K562 (cell line): ENCODE results near the gene TENM3. TPM values are rescaled to one million over a fixed set of nuclear protein-coding genes. Genes with fewer than 3 reads are reported as not detected.

Source experiments
- ATAC-seq: fragments of 200-7000 bp; cut with Tn5 transposase; 3 replicates; pipeline ENCODE4 v1.9.1; 2020; ENCODE audit warnings: moderate library complexity
- BruUV-seq: library from RNA; stranded (reverse); fragments of 400-500 nt; replicated peaks from 2 replicates; lab custom pipeline; 2021; lab: Mats Ljungman, UMichigan
- CTCF ChIA-PET: fragments of 300-600 bp; formaldehyde crosslinking; extraction: SDS; loops from one replicate; lab custom pipeline; 2021; ENCODE audit warnings: low intra/inter-chr PET ratio; lab: Yijun Ruan, JAX
- POLR2A ChIA-PET: fragments of 300-600, 350-650 bp; sonication (Branson Sonifier 250); formaldehyde crosslinking; extraction: SDS; loops from one replicate; lab custom pipeline; 2021; ENCODE audit warnings: antibody characterized with exemption, inconsistent platforms; lab: Yijun Ruan, JAX
- DNase-seq, 4 experiments: peaks; one replicate each; pipeline versions ENCODE4 v3.0.0 to v3.0.0-alpha.2; 2011 to 2018; ENCODE audit warnings: low spot score in 3 of 4, mixed read lengths in 3 of 4; ENCODE audit errors: extremely low read depth in 1 of 4
- FAIRE-seq: peaks from 2 replicates; lab custom pipeline; 2011; peaks lifted over from hg19 to GRCh38; lab: Jason Lieb, UNC
- H2AFZ ChIP-seq: 2 replicates; pipeline ENCODE4 v1.6.0; 2011; ENCODE audit warnings: low read depth, low read length, control low read depth, inconsistent platforms
- H3K27ac ChIP-seq: fragments of 200-600 bp; 3 replicates; pipeline ENCODE4 v1.8.0; 2011; ENCODE audit warnings: low read depth, mild to moderate bottlenecking, control low read depth, inconsistent platforms, low read length, moderate library complexity, mixed read lengths; ENCODE audit errors: extremely low read depth
- H3K27me3 ChIP-seq, 2 experiments: fragments of 300-600 bp in 1 of 2; 2 replicates in 1 of 2; 3 replicates in 1 of 2; pipeline versions ENCODE4 v1.6.0 to v1.8.0; 2011; ENCODE audit warnings: inconsistent platforms in 2 of 2, low read length in 2 of 2, mild to moderate bottlenecking in 1 of 2, mixed read lengths in 1 of 2, moderate library complexity in 1 of 2; ENCODE audit not compliant: control insufficient read depth in 2 of 2, insufficient read depth in 2 of 2
- H3K36me3 ChIP-seq: fragments of 300-600 bp; 3 replicates; pipeline ENCODE4 v1.8.0; 2011; ENCODE audit warnings: mild to moderate bottlenecking, low read length, inconsistent platforms; ENCODE audit not compliant: control insufficient read depth, insufficient read depth
- H3K4me1 ChIP-seq, 2 experiments: fragments of 200-600 bp in 1 of 2; replicated peaks in 1 of 2; 2 replicates in 1 of 2; 3 replicates in 1 of 2; pipeline versions ENCODE4 v1.5.1 to v1.8.0; 2011; ENCODE audit warnings: inconsistent platforms in 2 of 2, low read length in 2 of 2, mild to moderate bottlenecking in 1 of 2, mixed read lengths in 1 of 2, moderate library complexity in 1 of 2; ENCODE audit not compliant: control insufficient read depth in 2 of 2, insufficient read depth in 2 of 2
- H3K4me2 ChIP-seq: 2 replicates; pipeline ENCODE4 v1.6.1; 2011; ENCODE audit warnings: low read length, control low read depth, inconsistent platforms, mixed read lengths; ENCODE audit not compliant: insufficient read depth
- H3K4me3 ChIP-seq: fragments of 200-600 bp; sonication (generic), shearing (Covaris generic); 2 replicates; pipeline ENCODE4 v1.5.1; 2016; ENCODE audit warnings: control low read depth, inconsistent platforms
- H3K79me2 ChIP-seq: fragments of 200-600 bp; 3 replicates; pipeline ENCODE4 v1.8.0; 2011; ENCODE audit warnings: low read length, inconsistent platforms; ENCODE audit not compliant: control insufficient read depth, insufficient read depth
- H3K9ac ChIP-seq, 2 experiments: 2 replicates each; pipeline versions ENCODE4 v1.6.0 to v1.6.1; 2011; ENCODE audit warnings: low read depth in 2 of 2, low read length in 2 of 2, control low read depth in 1 of 2, inconsistent platforms in 1 of 2, mild to moderate bottlenecking in 1 of 2, mixed read lengths in 1 of 2; ENCODE audit not compliant: insufficient read depth in 1 of 2
- H3K9me1 ChIP-seq: one replicate; pipeline ENCODE4 v1.6.0; 2011; ENCODE audit warnings: inconsistent platforms, mild to moderate bottlenecking, low read length, moderate library complexity; ENCODE audit not compliant: control insufficient read depth, insufficient read depth
- H3K9me3 ChIP-seq: replicated peaks from 2 replicates; pipeline ENCODE4 v1.5.1; 2011; ENCODE audit warnings: low read depth, low read length, inconsistent platforms; ENCODE audit not compliant: control insufficient read depth, insufficient read depth
- H4K20me1 ChIP-seq: replicated peaks from 2 replicates; pipeline ENCODE4 v1.6.1; 2011; ENCODE audit warnings: low read length, inconsistent platforms, mixed read lengths; ENCODE audit not compliant: control insufficient read depth, insufficient read depth
- CTCF ChIP-seq, 3 experiments: IDR thresholded peaks in 2 of 3; conservative IDR thresholded peaks in 1 of 3; 2 replicates each; pipeline ENCODE4 v1.5.1; 2011 to 2012; ENCODE audit warnings: low read length in 3 of 3, mild to moderate bottlenecking in 3 of 3, control low read depth in 2 of 3, improper control_type of control experiment in 1 of 3, inconsistent platforms in 1 of 3, low read depth in 1 of 3, mixed read lengths in 1 of 3, moderate library complexity in 1 of 3; ENCODE audit not compliant: insufficient read depth in 2 of 3
- ZNF75A ChIP-seq: fragments of 450-650 bp; formaldehyde crosslinking; IDR thresholded peaks from 2 replicates; pipeline ENCODE4 v1.4.0; 2020; ENCODE audit warnings: mild to moderate bottlenecking
- WGBS: fragments of 100-300 bp; shearing (Covaris generic); methylation state at CpG from one replicate; pipeline ENCODE4 v1.1.6; 2016; ENCODE audit warnings: low coverage, mixed read lengths; ENCODE audit not compliant: insufficient coverage; ENCODE audit errors: missing lambda C conversion rate; 5-methylcytosine and 5-hydroxymethylcytosine counted together
- in situ Hi-C: fragments of 300-500 bp; cut with MboI; formaldehyde crosslinking; loops from 4 replicates; pipeline ENCODE4 v1.15.0; 2018; ENCODE audit warnings: inconsistent platforms, mixed read lengths
- intact Hi-C: fragments of 100-400 bp; cut with micrococcal nuclease; formaldehyde crosslinking; loops from 2 replicates; pipeline ENCODE4 v1.14.2; 2022
- polyA plus RNA-seq, 8 experiments: library from polyadenylated mRNA; depleted of rRNA in 4 of 8; stranded (reverse) in 5 of 8; unstranded in 3 of 8; fragments of >200 nt; fragmentation: Nextera tagmentation in 2 of 8; fragmentation: Illumina TruSeq in 1 of 8; extraction: Ambion mirVana in 2 of 8; extraction: Trizol in 1 of 8; gene quantifications; 2 replicates each; pipeline versions ENCODE4 v1.2.1 to v1.2.3, GENCODE V29; 2011 to 2014; ENCODE audit warnings: inconsistent platforms in 1 of 8, missing spikeins in 1 of 8
- total RNA-seq, 7 experiments: library from RNA; depleted of rRNA in 6 of 7; stranded (reverse); fragments of >200 nt in 6 of 7; fragmentation: Illumina TruSeq in 2 of 7; extraction: Trizol in 2 of 7; gene quantifications; 2 replicates each; pipeline versions ENCODE4 v1.2.1 to v1.2.3, GENCODE V29; 2011 to 2021; ENCODE audit warnings: low replicate concordance in 1 of 7

TENM3 gene
- total and polyA plus RNA-seq, 9 of the 15 experiments (the other 6 are each of a cell fraction or from before 2014, with no cell fraction given): 0.01 to 0.02 TPM; not detected in 7

DNA sequence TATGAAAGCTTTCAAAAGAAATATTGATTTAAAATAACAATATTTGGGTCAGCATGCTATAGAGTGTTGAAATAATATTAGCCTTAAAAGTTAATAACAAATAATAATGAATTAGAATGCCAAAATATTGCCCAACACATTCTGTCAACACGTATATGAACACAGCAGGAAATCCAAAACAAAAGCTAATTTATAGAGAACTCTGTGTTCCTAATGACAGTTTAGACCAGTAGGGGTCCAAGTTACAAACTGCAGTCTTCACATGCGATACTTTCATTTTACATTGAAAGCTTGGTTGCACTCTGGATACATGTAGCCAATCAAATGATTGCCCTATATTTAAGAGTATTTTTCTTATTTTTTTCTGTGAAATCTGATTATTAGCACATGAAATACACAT, 399.6 kb downstream of the TENM3 start:
- Histone ChIP-seq H3K36me3 (no peaks in the 10 kb centered on the region), H3K9ac (no peak overlapping the region), H2AFZ (no peak overlapping the region), H3K4me3 (no peak overlapping the region), H3K9me1 (no peaks in the 10 kb centered on the region), H4K20me1 (no peaks in the 10 kb centered on the region; the same call in 1 of the 2 replicates), H3K27ac (no peak overlapping the region), H3K79me2 (no peaks in the 10 kb centered on the region), H3K27me3 (no peaks in the 10 kb centered on the region), H3K4me2 (no peak overlapping the region), H3K4me1 (no peaks in the 10 kb centered on the region), H3K9me3 (no peaks in the 10 kb centered on the region)
- BruUV-seq: no TSS peak
- 5% methylated on average over 2 of the region's 2 CpGs for WGBS
- CTCF ChIA-PET: no interaction called here
- FAIRE-seq: no peak
- POLR2A ChIA-PET: no interaction called here
- intact Hi-C loops: no loop called here
- ATAC-seq: no peak
- no peak for DNase-seq
- no peak for TF ChIP-seq ZNF75A (CRISPR knock-in tag)
- TF ChIP-seq CTCF (IDR thresholded peaks at IDR 0.05 in 2 of 3, conservative IDR thresholded peaks at IDR 0.05 in 1 of 3; ENCODE audit: insufficient read depth in 2 of 3, low read depth in 1 of 3, low read length in 3 of 3): peak in 1 of 3 experiments; percentile 14; a peak in 1 of 6 replicates
- in situ Hi-C loops: no loop called here
